Activated T-helper 17 cell treated with anti-CD3 and anti-CD28 coated beads, Interleukin-2, amount 50 U/mL, for 72 hours (primary cell): Measurements from ENCODE around the gene TPST2. TPM values are rescaled to one million over a fixed set of nuclear protein-coding genes. Genes with fewer than 3 reads are reported as not detected.
A peak's percentile ranks its signal among the peaks of the same experiment; 100 is the strongest.

Experiments used
- ATAC-seq: fragments of 150-1000 bp; cut with Tn5 transposase; replicated peaks from 2 replicates; pipeline ENCODE4 v1.10.0; 2021; ENCODE audit warnings: mild to moderate bottlenecking, moderate library complexity
- H3K27ac Mint-ChIP-seq: one replicate; pipeline ENCODE4 v1.8.0; 2022; ENCODE audit warnings: mixed read lengths
- H3K27me3 Mint-ChIP-seq: one replicate; pipeline ENCODE4 v1.8.0; 2022; ENCODE audit warnings: mixed read lengths
- H3K36me3 Mint-ChIP-seq: one replicate; pipeline ENCODE4 v1.8.0; 2022; ENCODE audit warnings: low read depth, mild to moderate bottlenecking, mixed read lengths
- H3K4me1 Mint-ChIP-seq: one replicate; pipeline ENCODE4 v1.8.0; 2022; ENCODE audit warnings: mixed read lengths
- H3K4me3 Mint-ChIP-seq: one replicate; pipeline ENCODE4 v1.8.0; 2022; ENCODE audit warnings: mild to moderate bottlenecking, mixed read lengths
- H3K9me3 Mint-ChIP-seq: one replicate; pipeline ENCODE4 v1.8.0; 2022; ENCODE audit warnings: mixed read lengths
- total RNA-seq, 2 donors: library from RNA; stranded (reverse); gene quantifications; one replicate each; pipeline ENCODE4 v1.2.3, GENCODE V29; 2022

TPST2 gene
- total RNA-seq, 2 donors from 2014 or later: 23.2 to 27.5 TPM

DNA sequence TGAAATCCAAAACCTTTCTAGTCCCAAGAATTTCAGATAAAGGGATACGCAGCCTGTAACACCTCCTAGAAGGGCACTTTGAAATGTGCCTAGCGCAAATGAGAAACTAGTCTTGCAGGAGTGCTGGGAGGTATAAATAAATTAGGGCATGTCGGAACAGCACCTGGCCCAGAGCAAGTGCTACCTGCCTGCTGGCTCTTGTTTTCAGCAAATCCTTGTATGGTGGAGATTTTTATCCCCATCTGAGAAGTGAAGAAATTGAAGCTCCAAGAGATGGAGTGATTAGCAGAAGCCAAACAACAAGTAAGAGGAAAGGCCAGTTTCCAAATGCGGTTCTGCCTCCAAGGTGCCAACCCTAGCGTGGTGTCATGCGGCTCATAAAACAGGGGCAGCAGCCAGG is 40.9 kb downstream of the TPST2 start:
- H3K36me3 Mint-ChIP-seq: peaks cover 16% of the 10 kb centered on the region
- H3K27me3 Mint-ChIP-seq: no peaks in the 10 kb centered on the region
- no peak for ATAC-seq
- H3K27ac Mint-ChIP-seq: no peak overlapping the region
- H3K4me3 Mint-ChIP-seq: no peak overlapping the region
- no peaks in the 10 kb centered on the region for H3K9me3 Mint-ChIP-seq
- peaks cover 21% of the 10 kb centered on the region for H3K4me1 Mint-ChIP-seq

DNA sequence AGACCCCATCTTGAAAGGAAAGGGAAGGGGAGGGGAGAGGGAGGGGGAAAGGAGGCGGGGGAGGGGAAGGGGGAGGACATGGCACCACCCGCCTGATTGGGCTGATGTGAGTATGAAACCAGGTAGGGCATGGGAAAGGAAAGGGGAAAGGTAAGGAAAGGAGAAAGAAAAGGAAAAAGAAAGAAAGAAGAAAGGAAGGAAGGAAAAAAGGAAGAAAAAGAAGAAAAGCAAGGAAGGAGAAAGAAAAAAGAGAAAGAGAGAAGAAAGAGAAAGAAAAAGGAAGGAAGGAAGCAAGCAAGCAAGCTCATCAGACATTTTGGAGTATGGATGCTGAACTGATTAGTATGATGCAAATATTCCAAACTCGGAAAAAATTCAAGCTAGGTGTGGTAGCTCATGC is 41.6 kb downstream of the TPST2 start:
- peaks cover 16% of the 10 kb centered on the region for H3K4me1 Mint-ChIP-seq
- H3K27me3 Mint-ChIP-seq: no peaks in the 10 kb centered on the region
- H3K9me3 Mint-ChIP-seq: no peaks in the 10 kb centered on the region
- peaks cover 16% of the 10 kb centered on the region for H3K36me3 Mint-ChIP-seq
- no peak for ATAC-seq
- no peak overlapping the region for H3K4me3 Mint-ChIP-seq
- H3K27ac Mint-ChIP-seq: no peak overlapping the region

DNA sequence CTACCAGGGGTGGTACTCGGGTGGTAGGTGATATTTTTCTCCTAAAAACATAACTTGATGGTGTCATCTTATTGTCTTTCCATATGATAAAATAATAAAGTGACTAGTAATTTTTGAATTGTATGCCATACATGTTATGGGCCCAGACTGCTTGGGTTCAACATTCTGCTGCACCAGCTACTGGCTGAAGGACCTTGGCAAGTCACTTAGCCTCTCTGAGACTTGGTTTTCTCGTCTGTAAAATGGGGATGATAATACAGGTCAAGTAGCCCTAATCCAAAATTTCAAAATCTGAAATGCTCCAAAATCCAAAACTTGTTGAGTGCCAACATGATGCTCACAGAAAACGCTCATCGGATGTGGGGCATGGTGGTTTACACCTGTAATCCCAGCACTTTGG is 42.1 kb downstream of the TPST2 start:
- Mint-ChIP-seq H3K27ac (peak overlapping the region; percentile 78), H3K9me3 (no peaks in the 10 kb centered on the region), H3K36me3 (peaks cover 16% of the 10 kb centered on the region), H3K27me3 (no peaks in the 10 kb centered on the region), H3K4me1 (peaks cover 16% of the 10 kb centered on the region), H3K4me3 (peak overlapping the region; percentile 48)
- no peak for ATAC-seq

DNA sequence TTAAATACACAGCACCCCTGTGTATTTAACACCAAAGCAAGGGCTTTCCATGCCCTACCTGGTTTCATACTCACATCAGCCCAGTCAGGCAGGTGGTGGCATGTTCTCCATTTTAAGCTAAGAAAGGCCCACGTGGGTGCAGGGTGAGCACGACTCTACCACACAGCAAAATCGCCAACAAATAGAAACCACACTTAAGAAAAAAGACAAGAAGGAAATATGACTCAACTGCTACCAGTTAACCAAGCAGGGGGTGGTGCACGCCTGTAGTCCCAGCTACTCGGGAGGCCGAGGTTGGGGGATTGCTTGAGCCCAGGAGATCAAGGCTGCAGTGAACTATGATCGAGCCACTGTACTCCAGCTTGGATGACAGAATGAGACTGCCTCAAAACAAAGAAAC is 42.5 kb downstream of the TPST2 start:
- H3K27ac Mint-ChIP-seq: peak overlapping the region; percentile 78
- no peaks in the 10 kb centered on the region for H3K27me3 Mint-ChIP-seq
- peaks cover 16% of the 10 kb centered on the region for H3K4me1 Mint-ChIP-seq
- peaks cover 16% of the 10 kb centered on the region for H3K36me3 Mint-ChIP-seq
- H3K4me3 Mint-ChIP-seq: peak overlapping the region; percentile 48
- ATAC-seq: peak; percentile 89
- H3K9me3 Mint-ChIP-seq: no peaks in the 10 kb centered on the region

DNA sequence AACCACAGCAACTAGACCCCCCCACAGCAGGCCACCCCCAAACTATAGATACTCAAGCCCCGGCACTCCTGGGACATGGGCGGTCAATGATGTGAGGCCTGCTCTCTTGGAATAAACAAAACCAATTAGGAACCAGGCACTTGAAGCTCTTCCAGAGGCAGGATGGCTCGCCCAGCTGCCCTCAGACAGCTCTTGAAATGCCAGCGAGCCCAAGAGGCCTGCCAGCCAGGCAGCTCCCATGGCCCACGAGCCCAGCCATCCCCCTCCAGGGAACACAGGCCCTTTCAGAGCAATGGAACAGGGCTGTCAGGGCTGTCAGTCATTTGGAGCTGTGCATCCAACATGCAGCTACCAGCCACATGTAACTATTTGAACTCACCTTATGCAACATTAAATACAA is 43.6 kb downstream of the TPST2 start:
- no peaks in the 10 kb centered on the region for H3K27me3 Mint-ChIP-seq
- no peak for ATAC-seq
- peaks cover 16% of the 10 kb centered on the region for H3K4me1 Mint-ChIP-seq
- peaks cover 16% of the 10 kb centered on the region for H3K36me3 Mint-ChIP-seq
- peak overlapping the region; percentile 42 for H3K4me3 Mint-ChIP-seq
- H3K9me3 Mint-ChIP-seq: no peaks in the 10 kb centered on the region
- H3K27ac Mint-ChIP-seq: peak overlapping the region; percentile 78

DNA sequence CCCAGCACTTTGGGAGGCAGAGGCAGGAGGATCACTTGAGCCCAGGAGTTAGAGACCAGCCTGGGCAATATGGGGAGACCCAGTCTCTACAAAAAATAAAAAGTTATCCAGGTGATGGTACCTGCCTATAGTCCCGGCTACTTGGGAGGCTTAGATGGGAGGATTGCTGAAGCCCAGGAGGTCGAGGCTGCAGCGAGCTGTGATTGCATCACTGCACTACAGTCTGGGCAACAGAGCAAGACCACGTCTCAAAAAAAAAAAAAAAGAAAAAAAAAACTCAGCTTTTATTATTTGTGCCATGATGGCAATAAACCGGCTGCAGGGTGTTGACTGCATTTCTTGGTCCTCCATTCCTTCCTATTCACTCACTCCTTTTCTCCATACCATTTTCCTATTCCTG is 44.1 kb downstream of the TPST2 start:
- H3K4me3 Mint-ChIP-seq: no peak overlapping the region
- H3K27me3 Mint-ChIP-seq: no peaks in the 10 kb centered on the region
- H3K27ac Mint-ChIP-seq: no peak overlapping the region
- H3K36me3 Mint-ChIP-seq: peaks cover 17% of the 10 kb centered on the region
- no peak for ATAC-seq
- H3K9me3 Mint-ChIP-seq: no peaks in the 10 kb centered on the region
- peaks cover 16% of the 10 kb centered on the region for H3K4me1 Mint-ChIP-seq

DNA sequence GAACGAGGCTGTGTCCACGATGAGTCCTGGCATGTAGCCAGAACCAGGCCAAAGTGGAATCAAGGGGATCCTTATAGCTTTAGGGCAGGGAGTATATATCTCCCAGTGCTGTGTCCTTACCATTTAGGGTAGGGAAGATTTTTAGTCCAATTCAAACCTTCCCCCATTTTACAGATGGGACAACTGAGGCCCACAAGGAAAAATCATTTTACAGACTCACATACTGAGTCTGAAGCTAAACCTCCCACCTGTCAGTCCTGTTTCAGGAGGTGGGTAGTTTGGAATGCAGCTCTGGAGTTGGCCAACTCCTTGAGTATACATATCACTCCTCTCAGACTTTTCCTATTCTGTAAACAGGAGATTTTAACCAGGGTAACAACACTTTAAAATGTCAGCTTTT is 44.5 kb downstream of the TPST2 start:
- H3K9me3 Mint-ChIP-seq: no peaks in the 10 kb centered on the region
- H3K4me1 Mint-ChIP-seq: peaks cover 16% of the 10 kb centered on the region
- H3K27ac Mint-ChIP-seq: no peak overlapping the region
- H3K27me3 Mint-ChIP-seq: no peaks in the 10 kb centered on the region
- H3K4me3 Mint-ChIP-seq: no peak overlapping the region
- no peak for ATAC-seq
- H3K36me3 Mint-ChIP-seq: peaks cover 21% of the 10 kb centered on the region

DNA sequence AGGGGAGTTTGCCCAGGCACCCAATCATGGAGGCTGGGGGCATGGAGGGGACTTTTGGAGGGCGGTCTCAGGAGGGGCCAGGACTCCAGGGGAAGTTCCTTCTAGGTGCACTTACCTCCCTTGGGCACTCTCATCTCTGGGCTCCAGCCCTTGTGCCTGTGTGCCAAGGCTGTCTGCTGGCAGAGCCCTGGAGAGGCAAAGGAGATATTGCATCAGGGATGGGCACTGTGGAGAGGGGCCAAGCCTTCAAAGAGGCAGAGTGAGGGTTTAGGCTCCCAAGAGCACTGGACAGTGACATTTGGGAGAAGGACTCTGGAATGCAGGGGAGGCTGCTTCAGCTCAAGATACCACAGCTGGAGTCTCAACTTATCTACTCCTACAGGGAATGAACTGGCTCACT is 45.4 kb downstream of the TPST2 start:
- H3K27ac Mint-ChIP-seq: no peak overlapping the region
- ATAC-seq: no peak
- peaks cover 30% of the 10 kb centered on the region for H3K36me3 Mint-ChIP-seq
- H3K4me3 Mint-ChIP-seq: no peak overlapping the region
- no peaks in the 10 kb centered on the region for H3K27me3 Mint-ChIP-seq
- no peaks in the 10 kb centered on the region for H3K9me3 Mint-ChIP-seq
- H3K4me1 Mint-ChIP-seq: peaks cover 16% of the 10 kb centered on the region

DNA sequence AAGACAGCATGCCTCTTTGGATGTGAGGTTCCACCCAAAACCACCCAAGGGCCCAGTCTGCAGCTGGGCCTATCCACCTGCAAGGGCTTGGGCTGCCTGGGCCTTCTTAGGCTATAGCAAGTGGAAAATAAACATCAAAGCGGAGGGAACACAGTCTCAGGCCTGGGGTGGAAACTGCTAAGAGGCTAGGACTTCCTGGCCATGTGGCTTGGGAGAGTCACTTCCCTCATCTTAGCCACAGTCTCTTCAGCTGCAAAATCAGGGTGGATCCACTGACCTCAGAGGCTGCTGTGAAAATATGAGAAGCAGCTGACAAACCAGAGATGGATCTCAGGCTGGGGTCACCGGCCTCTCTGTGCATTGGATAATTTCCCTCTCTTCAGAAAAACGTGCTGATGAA is 47.1 kb downstream of the TPST2 start:
- ATAC-seq: peak; percentile 42
- H3K4me1 Mint-ChIP-seq: peaks cover 18% of the 10 kb centered on the region
- H3K36me3 Mint-ChIP-seq: peaks cover 43% of the 10 kb centered on the region
- no peaks in the 10 kb centered on the region for H3K9me3 Mint-ChIP-seq
- H3K27ac Mint-ChIP-seq: peak overlapping the region; percentile 2
- H3K27me3 Mint-ChIP-seq: no peaks in the 10 kb centered on the region
- no peak overlapping the region for H3K4me3 Mint-ChIP-seq

DNA sequence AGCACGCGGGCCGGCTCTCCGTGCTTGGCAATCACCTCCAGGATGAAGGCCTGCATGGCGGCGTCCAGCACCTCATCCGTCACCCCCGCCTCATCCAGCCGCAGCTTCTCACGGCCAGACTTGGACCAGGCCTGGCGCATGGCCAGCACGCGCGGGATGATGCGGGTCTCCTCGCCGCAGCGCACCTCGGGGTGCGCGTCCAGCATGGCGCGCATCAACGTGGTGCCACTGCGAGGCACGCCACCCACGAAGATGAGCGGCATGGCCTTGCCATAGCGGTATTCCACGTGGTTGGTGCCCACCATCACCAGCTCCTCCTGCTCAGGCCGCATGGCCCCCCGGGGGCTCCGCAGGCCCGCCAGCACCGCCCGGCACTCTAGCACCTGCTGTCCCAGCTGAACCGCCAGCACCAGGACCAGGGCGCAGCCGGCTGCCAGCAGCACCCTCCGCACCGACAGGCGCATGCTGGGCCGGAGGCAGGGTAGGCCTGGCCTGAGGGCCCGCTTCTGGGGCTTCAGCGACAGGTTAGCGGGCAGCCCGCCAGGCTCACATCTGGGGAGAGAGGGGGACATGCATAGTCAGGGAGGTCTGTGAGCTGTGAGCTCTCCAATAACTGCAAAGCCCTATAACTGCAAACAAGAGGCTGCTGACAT is 48.6 kb downstream of the TPST2 start:
- H3K36me3 Mint-ChIP-seq: peaks cover 45% of the 10 kb centered on the region

DNA sequence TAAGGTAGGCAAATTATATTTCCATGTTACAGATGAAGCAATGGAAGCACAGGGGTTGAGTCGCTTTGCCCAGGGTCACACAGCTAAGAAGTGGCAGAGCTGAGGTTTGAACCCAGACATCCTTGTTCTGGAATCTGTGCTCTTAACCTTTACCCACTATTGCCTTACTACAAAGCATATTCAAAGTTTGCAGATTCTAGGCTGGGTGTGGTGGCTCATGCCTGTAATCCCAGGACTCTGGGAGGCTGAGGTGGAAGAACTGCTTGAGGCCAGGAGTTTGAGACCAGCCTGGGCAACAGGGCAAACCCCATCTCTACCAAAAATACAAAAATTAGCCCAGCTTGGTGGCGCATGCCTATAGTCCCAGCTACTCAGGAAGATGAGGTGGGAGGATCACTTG is 49.8 kb downstream of the TPST2 start:
- Mint-ChIP-seq H3K36me3 (peaks cover 52% of the 10 kb centered on the region), H3K4me3 (no peak overlapping the region), H3K27ac (no peak overlapping the region), H3K4me1 (peaks cover 5% of the 10 kb centered on the region), H3K9me3 (no peaks in the 10 kb centered on the region), H3K27me3 (no peaks in the 10 kb centered on the region)
- ATAC-seq: no peak

More for the DNA sequence above, 48.6 kb downstream of the TPST2 start:
- Mint-ChIP-seq H3K27ac (no peak overlapping the region), H3K4me1 (peaks cover 9% of the 10 kb centered on the region), H3K27me3 (no peaks in the 10 kb centered on the region), H3K4me3 (no peak overlapping the region), H3K9me3 (no peaks in the 10 kb centered on the region)
- ATAC-seq: no peak

DNA sequence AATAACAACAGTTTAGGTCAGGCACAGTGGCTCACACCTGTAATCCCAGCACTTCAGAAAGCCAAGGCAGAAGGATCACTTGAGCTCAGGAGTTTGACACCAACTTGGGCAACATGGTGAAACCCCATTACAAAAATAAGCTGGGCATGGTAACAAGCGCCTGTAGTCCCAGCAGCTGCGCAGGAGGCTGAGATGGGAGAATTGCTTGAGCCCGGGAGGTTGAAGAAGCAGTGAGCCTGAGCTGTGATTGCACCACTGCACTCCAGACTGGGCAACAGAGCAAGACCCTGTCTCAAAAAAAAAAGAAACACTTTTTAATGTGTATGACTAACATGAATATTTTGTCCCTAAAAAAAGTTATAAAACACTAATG is 53.2 kb downstream of the TPST2 start:
- no peak overlapping the region for H3K4me3 Mint-ChIP-seq
- peaks cover 12% of the 10 kb centered on the region for H3K4me1 Mint-ChIP-seq
- H3K36me3 Mint-ChIP-seq: peaks cover 65% of the 10 kb centered on the region
- no peaks in the 10 kb centered on the region for H3K9me3 Mint-ChIP-seq
- ATAC-seq: no peak
- H3K27me3 Mint-ChIP-seq: no peaks in the 10 kb centered on the region
- no peak overlapping the region for H3K27ac Mint-ChIP-seq

DNA sequence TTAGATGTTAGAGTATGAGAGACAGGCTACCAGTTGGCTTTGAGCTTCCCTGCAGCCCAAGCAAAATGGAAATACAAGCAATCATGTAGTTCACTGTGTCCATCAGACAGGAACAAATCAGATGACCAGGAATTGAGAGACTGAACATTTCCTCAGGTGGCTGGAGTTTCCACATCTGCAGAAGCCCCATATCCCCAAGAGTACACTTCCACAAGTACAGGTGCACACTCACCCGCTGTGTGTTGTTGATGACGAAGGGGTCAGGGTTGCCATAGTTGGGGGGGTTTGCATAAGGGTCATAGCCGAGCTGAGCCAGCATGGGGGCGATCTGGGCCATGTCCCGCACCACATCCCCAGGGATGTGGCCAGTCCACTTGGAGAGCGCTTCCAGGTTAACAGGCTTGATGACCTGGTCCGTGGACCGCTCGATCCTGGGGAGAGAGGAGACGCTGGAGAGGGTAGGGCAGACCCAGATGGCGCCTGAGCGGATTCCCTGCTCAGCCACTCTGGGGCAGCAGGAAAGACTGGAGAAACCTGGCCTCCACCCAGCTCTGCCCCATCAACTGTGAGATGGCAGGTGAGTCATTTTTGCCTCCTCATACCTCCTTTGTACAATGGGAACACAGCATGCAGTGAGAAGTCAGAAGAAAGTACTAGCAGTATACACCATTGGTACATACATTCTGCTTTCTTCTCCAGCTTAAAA is 53.7 kb downstream of the TPST2 start:
- peaks cover 12% of the 10 kb centered on the region for H3K4me1 Mint-ChIP-seq
- H3K4me3 Mint-ChIP-seq: no peak overlapping the region
- H3K27me3 Mint-ChIP-seq: no peaks in the 10 kb centered on the region
- ATAC-seq: peak; percentile 45
- no peak overlapping the region for H3K27ac Mint-ChIP-seq
- H3K9me3 Mint-ChIP-seq: no peaks in the 10 kb centered on the region
- H3K36me3 Mint-ChIP-seq: peaks cover 71% of the 10 kb centered on the region

DNA sequence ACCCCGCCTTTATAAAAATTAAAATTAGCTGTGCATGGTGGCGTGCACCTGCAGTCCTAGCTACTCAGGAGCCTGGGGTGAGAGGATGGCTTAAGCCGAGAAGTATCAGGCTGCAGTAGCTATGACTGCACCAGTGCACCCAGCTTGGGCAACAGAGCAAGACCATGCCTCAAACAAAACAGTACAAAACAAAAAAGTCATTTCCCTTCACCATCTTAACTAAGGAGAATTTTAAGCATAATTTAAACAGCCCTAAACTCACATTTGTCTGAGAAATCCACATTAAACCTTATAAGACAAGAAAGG is 54.4 kb downstream of the TPST2 start:
- Mint-ChIP-seq H3K4me1 (peaks cover 12% of the 10 kb centered on the region), H3K27me3 (no peaks in the 10 kb centered on the region), H3K4me3 (peak overlapping the region; percentile 33), H3K36me3 (peaks cover 72% of the 10 kb centered on the region), H3K9me3 (no peaks in the 10 kb centered on the region), H3K27ac (no peak overlapping the region)
- no peak for ATAC-seq

DNA sequence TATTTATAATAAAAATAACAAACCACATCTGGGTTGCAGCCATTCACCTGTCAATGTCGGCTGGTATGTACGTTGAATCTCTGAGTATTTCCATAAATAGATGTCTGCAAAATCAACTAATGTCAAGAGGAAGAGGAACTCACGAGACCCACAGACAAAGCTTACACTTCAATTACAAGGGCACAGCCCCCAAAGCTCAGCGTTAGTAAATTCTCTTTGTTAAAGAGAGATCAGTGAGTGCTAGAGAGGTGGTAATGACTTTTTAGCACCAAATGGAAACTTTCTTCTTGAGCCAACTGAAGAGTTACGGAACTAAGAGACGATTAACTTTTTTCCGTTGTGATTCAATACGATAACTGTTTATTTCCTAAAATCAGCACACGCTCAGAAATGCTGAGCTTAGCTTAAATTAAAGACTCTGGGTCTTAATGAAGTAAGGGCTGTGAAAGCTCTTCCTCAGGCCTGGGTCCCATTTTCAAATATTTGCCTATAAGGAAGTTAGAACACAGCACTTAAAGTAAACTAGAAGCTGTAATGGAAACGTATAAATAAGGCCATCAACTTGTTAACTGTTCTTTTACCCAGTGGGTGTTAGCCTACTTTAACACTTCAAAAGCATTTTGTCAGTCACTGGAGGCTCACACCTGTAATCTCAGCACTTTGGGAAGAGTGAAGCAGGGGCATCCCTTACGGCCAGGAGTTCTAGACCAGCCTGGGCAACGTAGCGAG is 54.9 kb downstream of the TPST2 start:
- Mint-ChIP-seq H3K27me3 (no peaks in the 10 kb centered on the region), H3K27ac (no peak overlapping the region), H3K9me3 (no peaks in the 10 kb centered on the region), H3K4me1 (peaks cover 12% of the 10 kb centered on the region), H3K36me3 (peaks cover 72% of the 10 kb centered on the region), H3K4me3 (peak overlapping the region; percentile 33)
- ATAC-seq: peak; percentile 42
